ENCODE data around the gene LRP1B. TPM values are rescaled to one million over a fixed set of nuclear protein-coding genes. Genes with fewer than 3 reads are reported as not detected.
A peak's percentile ranks its signal among the peaks of the same experiment; 100 is the strongest.

LRP1B gene
- polyA plus RNA-seq, 5 donors: 0.54 to 1.8 (median 0.81) TPM

DNA sequence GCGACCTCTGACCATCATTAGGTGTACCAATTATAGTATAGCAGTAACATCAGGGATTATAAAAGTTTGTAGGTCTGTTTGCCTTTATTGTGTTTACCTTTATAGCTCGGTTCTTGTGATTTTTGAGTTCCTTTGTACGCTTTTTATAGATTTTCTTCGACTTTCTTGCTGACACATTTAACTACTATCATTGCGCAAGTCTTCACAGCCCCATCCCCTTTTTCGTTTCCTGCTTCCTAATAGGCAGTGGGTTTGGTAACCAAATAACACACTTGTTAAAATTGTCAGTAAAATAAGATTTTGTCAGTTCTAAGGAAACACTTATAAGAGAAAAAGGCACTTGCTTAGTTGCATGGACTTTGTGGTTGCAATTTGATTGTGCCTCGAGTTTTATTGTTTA is 541.5 kb downstream of the LRP1B start:
- no peak for DNase-seq

GRCh38 chr2:141586985-141587384 is 543.8 kb downstream of the LRP1B start:
- DNase-seq: no peak

GRCh38 chr2:141582213-141582612 is 548.6 kb downstream of the LRP1B start:
- DNase-seq: no peak

DNA sequence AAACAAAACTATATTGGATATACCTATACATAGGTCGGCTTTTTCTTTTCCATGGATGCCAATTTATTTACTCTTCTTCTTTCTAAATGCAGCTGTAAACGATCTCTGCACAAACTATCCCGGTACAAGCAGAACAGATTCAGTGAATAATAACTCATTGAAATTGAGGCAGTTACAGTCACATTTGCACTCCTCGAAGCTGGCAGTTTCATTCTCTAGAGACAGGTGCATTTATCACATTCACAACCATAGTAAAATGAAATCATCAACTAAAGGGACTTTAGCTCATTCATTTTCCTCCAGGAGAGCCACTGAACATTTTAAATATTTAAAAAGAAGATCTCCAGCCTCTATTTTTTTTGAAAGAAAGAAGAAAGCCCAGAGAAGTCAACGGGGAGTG is 551.7 kb downstream of the LRP1B start:
- no peak for DNase-seq

GRCh38 chr2:141570474-141571131 is 560.2 kb downstream of the LRP1B start:
- no peak for DNase-seq

DNA sequence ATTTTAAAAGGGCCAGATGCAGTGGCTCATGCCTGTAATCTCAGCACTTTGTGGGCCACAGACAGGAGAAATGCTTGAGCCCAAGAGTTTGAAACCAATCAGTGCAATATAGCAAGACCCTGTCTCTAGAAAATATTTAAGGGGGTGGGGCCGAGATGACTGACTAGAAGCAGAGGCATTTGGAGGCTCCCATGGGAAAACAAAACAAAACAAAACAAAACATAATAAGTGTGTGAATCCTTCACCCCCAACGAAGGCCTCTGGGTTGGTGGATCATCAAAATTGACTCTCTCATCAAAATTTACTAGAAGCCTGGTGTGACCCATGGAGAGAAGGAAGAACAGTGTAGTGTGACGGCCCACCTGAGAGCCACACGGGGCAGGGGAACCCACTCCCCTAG is 560.9 kb downstream of the LRP1B start:
- no peak for DNase-seq

GRCh38 chr2:141565597-141565996 is 565.2 kb downstream of the LRP1B start:
- no peak for DNase-seq

- no peak for DNase-seq
These were observed 570.1 kb downstream of the LRP1B start for GRCh38 chr2:141560723-141561122.

- DNase-seq: no peak
These were observed 573.3 kb downstream of the LRP1B start for GRCh38 chr2:141557329-141558095.

- DNase-seq: no peak
These were observed 574.8 kb downstream of the LRP1B start for GRCh38 chr2:141555876-141556470.

- peak; percentile 12 to 29 for DNase-seq
These were observed 576.0 kb downstream of the LRP1B start for GRCh38 chr2:141554810-141555209.

DNA sequence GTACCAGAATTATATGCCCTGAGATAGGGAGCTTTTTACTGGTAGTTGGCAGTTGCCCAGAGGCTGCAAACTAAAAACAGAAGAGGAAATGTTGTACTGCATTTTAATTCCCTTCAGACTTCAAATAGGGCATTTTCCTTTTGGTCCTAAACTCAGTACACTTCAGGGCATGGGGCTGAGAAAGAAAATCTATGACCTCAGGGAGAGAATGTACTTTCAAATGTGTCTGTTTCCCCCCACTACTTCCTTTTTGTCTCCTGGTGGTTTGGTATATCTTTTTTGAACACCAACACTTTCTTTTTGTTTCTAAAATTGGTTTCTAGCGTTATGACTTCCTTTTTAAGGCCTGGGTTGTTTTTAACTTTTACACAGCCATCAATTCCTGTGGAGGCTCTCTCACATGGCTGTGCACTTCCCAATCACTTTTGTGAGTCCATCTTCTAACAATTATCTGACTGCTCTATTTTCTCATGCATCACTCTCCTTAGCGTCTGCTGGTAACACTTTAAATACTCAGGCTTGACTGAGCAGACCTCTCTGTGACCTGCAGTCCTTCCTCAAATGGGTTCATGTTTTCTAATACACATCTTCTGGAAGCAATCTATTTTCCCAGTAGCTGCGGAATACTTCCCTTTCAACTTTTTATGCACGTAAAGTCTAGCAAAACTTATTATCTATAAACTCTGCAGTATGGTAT is 596.0 kb downstream of the LRP1B start:
- DNase-seq: no peak

DNA sequence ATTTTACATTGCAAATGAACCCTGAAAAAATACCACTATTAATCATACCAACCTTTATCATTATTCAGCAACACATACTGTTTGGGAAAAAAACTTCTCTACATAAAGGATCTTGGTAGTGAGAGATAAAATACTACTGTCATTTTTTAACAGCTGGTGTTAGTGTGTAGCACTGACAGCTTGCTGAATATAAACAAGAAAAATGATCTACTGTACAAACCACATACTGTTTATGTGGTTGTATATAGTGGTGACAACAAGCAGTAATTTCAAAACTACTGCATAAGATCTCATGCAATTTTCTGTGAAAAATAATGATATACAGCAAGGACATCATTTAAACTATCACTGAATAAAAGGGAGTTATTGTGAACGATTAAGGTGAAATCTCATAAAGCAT is 601.2 kb downstream of the LRP1B start:
- no peak for DNase-seq

- DNase-seq: no peak
These were observed 601.8 kb downstream of the LRP1B start for GRCh38 chr2:141528990-141529389.

- no peak for DNase-seq
These were observed 604.1 kb downstream of the LRP1B start for GRCh38 chr2:141526760-141527159.

- DNase-seq: no peak
These were observed 606.0 kb downstream of the LRP1B start for GRCh38 chr2:141524777-141525176.

GRCh38 chr2:141523199-141523598 is 607.6 kb downstream of the LRP1B start:
- no peak for DNase-seq

- DNase-seq: no peak
These were observed 608.1 kb downstream of the LRP1B start for GRCh38 chr2:141522702-141523101.

DNA sequence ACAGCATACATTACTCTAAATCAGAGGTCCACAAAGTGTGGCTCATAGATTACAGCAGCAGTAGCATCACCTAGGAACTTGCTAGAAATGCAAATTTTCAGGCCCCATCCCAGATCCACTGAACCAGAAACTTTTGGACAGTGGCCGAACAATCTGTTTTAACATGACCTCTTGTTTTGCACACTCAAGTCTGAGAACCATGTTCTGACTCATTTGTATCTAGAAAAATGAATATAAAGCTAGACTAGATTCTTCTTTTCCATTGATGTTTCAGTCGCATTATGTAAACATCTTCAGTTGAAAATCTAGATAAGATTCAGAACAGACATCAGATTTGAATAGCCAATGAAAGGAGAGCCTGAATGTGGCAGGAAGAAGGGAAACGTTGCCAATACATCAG is 608.8 kb downstream of the LRP1B start:
- no peak for DNase-seq

GRCh38 chr2:141519906-141520305 is 610.9 kb downstream of the LRP1B start:
- DNase-seq: no peak

- DNase-seq: no peak
These were observed 612.9 kb downstream of the LRP1B start for GRCh38 chr2:141517852-141518421.

GRCh38 chr2:141517180-141517851 is 613.5 kb downstream of the LRP1B start:
- DNase-seq: no peak

Measured in right lung (tissue), 5 donors.